ENCODE data around the gene IFI44.

GRCh38 chr1:78651241-78651640, 1.6 kb downstream of the IFI44 start:
- TF ChIP-seq CTCF (conservative IDR thresholded peaks at IDR 0.05; ENCODE audit: low read length) = no peak
- no peak for TF ChIP-seq EZH2phosphoT487 (IDR thresholded peaks at IDR 0.05; ENCODE audit: borderline replicate concordance, low read depth, low read length)

Data from OCI-LY7 (cell line).